ENCODE data around the gene PDE2A. TPM values are rescaled to one million over a fixed set of nuclear protein-coding genes. Genes with fewer than 3 reads are reported as not detected.

Gene PDE2A
- total and polyA plus RNA-seq, 7 donors = 6.0 to 20.1 (median 8.8) TPM

DNA sequence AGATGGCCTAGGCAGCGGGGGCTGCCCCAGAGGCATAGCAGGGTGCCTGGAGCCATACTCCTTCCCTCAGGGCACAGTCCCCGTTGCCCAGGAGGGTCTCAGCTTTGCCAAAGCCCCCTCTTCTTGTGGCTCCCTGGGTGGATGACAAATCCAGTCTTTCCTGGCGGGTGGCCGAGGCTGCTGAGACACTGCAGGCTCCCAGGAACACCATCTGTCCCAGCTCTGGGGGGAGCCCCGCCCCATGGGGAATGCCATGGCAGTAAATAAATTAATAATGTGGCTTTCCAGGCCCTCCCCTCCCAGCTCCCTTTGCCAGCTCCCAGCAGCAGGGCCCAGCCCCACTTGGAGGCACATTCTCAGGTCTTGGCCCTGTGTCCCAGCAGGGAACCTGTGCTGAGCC lies 45.0 kb downstream of the PDE2A start:
- H3K9me3 ChIP-seq = no peaks in the 10 kb centered on the region
- DNase-seq = peak; percentile 43 to 84
- 22 to 33% (median 27%) methylated on average over 4 to 5 of the region's 5 CpGs for WGBS, 3 donors
- H3K27me3 ChIP-seq (ENCODE audit: insufficient read depth in 3 of 3, low read length in 2 of 3) = no peaks in the 10 kb centered on the region
- no peaks in the 10 kb centered on the region for H3K36me3 ChIP-seq (ENCODE audit: insufficient read depth in 1 of 2, low read depth in 1 of 2)
- peak; percentile 25 to 65 (median 36) for ATAC-seq
- H3K27ac ChIP-seq = peak overlapping the region; percentile 33
- intact Hi-C loops (cut with DNase I) = no loop called here
- TF ChIP-seq, protein P1, sequence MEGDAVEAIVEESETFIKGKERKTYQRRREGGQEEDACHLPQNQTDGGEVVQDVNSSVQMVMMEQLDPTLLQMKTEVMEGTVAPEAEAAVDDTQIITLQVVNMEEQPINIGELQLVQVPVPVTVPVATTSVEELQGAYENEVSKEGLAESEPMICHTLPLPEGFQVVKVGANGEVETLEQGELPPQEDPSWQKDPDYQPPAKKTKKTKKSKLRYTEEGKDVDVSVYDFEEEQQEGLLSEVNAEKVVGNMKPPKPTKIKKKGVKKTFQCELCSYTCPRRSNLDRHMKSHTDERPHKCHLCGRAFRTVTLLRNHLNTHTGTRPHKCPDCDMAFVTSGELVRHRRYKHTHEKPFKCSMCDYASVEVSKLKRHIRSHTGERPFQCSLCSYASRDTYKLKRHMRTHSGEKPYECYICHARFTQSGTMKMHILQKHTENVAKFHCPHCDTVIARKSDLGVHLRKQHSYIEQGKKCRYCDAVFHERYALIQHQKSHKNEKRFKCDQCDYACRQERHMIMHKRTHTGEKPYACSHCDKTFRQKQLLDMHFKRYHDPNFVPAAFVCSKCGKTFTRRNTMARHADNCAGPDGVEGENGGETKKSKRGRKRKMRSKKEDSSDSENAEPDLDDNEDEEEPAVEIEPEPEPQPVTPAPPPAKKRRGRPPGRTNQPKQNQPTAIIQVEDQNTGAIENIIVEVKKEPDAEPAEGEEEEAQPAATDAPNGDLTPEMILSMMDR (IDR thresholded peaks at IDR 0.05) = no peak
- H3K4me3 ChIP-seq = no peak overlapping the region
- peaks cover 47% of the 10 kb centered on the region for H3K4me1 ChIP-seq

DNA sequence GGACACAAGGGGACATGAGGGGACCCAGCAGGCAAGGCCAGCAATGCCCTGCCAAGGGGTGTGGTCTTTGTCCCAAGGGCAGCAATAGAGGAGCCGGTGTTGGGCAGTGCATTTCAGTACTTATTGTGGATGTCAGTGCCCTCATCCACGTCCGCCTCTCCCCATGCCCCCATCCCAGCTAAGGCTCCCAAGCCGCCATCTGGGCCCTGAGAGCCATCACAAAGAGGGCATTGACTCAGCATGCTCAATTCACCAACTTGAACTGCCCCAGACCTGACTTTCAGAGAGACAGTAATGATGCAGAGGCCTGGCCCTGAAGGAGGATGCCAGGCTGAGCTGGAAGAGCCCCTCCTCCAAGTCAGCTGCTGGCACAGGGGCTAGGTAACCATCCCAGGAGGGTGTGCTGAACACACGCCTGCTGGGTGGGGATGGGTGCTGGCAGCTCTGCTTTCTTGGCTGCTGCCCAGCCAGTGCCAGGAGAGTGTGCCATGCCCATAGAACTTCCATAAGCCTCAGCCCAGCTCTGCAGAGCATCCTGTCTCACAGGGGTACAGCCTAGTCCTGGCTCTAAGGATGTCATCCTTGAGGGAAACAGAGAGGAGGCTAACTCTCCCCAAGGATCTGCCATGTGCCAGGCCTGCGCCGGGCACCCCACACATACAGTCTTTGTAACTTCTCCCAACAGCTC lies 46.5 kb downstream of the PDE2A start:
- DNase-seq (no peak), ATAC-seq (peak in 1 of 4 donors; percentile 15)
- no peaks in the 10 kb centered on the region for H3K36me3 ChIP-seq (ENCODE audit: insufficient read depth in 1 of 2, low read depth in 1 of 2)
- H3K9me3 ChIP-seq = no peaks in the 10 kb centered on the region
- 70 to 74% (median 73%) methylated on average over 7 of the region's 7 CpGs for WGBS, 3 donors
- H3K4me1 ChIP-seq = peaks cover 47% of the 10 kb centered on the region
- H3K27ac ChIP-seq = no peak overlapping the region
- TF ChIP-seq, protein P1 (IDR thresholded peaks at IDR 0.05) = no peak
- H3K4me3 ChIP-seq = no peak overlapping the region
- no peaks in the 10 kb centered on the region for H3K27me3 ChIP-seq (ENCODE audit: insufficient read depth in 3 of 3, low read length in 2 of 3)
- intact Hi-C loops (cut with DNase I) = no loop called here

- no peak overlapping the region for H3K4me3 ChIP-seq
- no peaks in the 10 kb centered on the region for H3K36me3 ChIP-seq (ENCODE audit: insufficient read depth in 1 of 2, low read depth in 1 of 2)
- H3K27ac ChIP-seq = peak overlapping the region; percentile 69
- intact Hi-C loops (cut with DNase I) = no loop called here
- H3K9me3 ChIP-seq = no peaks in the 10 kb centered on the region
- no peaks in the 10 kb centered on the region for H3K27me3 ChIP-seq (ENCODE audit: insufficient read depth in 3 of 3, low read length in 2 of 3)
- DNase-seq (no peak), ATAC-seq (no peak)
- TF ChIP-seq, protein P1 (IDR thresholded peaks at IDR 0.05) = no peak
- 65 to 68% (median 65%) methylated on average over 9 to 11 of the region's 11 CpGs for WGBS, 3 donors
- H3K4me1 ChIP-seq = peaks cover 35% of the 10 kb centered on the region
Observed at GRCh38 chr11:72626414-72626936, 47.7 kb downstream of the PDE2A start.

DNA sequence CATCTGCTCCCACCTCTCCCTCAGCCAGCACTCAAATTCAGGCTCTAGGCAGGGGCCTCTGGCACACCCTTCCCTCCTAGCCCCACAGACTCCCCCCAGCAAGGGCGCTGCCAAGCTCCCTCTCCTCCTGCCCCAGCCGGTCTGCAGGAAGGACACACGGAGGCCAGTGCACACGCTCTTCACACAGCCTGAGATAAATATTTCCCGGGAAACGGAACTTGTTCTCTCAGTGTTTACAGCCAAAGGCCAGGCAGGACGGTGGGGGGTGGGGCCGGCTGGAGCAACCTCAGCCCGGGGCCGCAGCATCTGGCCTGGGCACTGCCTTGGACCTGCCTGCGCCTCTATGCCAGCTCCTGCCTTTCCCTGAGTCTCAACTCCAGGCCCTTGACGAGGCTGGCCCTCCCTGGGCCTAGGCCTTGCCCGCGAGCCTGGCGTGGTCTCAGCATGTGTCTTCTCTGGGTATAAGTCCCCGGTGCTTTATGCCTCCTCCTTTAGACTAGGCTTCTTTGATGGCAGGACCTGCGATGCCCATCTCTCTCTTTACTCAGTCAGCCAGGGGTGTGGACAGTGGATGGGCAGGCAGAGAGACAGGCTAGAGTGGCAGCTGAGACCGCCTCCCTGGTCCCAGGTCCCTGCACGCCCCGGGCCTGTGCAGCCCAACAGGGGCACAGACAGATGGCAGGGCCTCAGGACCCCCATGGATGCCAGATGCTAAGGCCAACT lies 48.4 kb downstream of the PDE2A start:
- DNase-seq = peak; percentile 55 to 62
- no peaks in the 10 kb centered on the region for H3K27me3 ChIP-seq (ENCODE audit: insufficient read depth in 3 of 3, low read length in 2 of 3)
- H3K4me1 ChIP-seq = peaks cover 29% of the 10 kb centered on the region
- peak; percentile 6 to 23 (median 16) for ATAC-seq
- no peak overlapping the region for H3K4me3 ChIP-seq
- intact Hi-C loops (cut with DNase I) = no loop called here
- no peaks in the 10 kb centered on the region for H3K36me3 ChIP-seq (ENCODE audit: insufficient read depth in 1 of 2, low read depth in 1 of 2)
- TF ChIP-seq, protein P1 (IDR thresholded peaks at IDR 0.05) = no peak
- 44 to 50% (median 46%) methylated on average over 20 of the region's 20 CpGs for WGBS, 3 donors
- peak overlapping the region; percentile 69 for H3K27ac ChIP-seq
- H3K9me3 ChIP-seq = no peaks in the 10 kb centered on the region

Data from psoas muscle (tissue), 8 donors.